ENCODE results near the gene FOCAD.

DNA sequence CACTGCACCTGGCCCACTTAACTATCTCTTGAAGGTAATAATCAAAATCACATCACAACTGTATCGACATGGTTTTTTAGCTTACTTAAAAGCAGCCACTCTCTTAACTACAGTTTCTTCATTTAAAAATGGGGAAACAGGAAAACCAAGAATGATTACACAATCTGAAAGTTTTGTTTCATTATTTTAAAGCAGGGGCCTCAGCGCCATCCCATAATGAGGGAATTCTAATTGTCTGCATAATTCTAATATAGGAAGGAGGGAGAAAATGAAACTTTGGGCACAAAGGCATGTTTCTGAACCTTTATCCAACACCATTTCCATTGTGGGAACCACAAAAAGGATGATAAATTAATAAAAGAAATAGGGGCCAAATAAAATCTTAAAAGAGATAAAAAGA, 339.8 kb downstream of the FOCAD start:
- TF ChIP-seq CTCF (IDR thresholded peaks at IDR 0.05), result no peak
- no peak for TF ChIP-seq POLR2A (IDR thresholded peaks at IDR 0.05)
- TF ChIP-seq EP300 (IDR thresholded peaks at IDR 0.05), result no peak
- no peak for TF ChIP-seq POLR2AphosphoS5 (IDR thresholded peaks at IDR 0.05)
